Measurements from ENCODE around the gene HDLBP. TPM values are rescaled to one million over a fixed set of nuclear protein-coding genes. Genes with fewer than 3 reads are reported as not detected.
A peak's percentile ranks its signal among the peaks of the same experiment; 100 is the strongest.

Gene HDLBP
- total RNA-seq, 2 experiments from 2014 or later, result 259 to 266 TPM

DNA sequence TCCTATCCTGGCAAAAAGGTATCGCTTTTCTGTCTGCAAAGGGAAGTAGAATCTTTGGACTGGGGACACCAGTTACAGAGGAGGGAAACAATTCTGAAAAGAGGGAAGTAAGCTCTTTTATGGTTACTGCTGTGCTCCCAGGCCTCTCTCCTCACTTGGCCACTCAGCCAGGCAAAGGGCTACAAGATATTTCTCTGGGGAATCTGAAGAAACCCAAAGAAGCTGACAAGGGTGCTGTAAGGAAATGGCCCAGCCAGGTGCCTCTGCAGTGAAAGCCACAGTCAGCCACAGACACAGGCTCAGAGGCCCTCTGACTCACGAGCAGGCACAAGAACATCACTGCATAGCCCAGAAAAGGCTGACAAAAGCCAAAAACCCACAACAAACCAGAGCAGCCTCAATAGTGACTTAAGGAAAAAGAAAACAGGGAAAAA is 5.8 kb downstream of the HDLBP start:
- ChIA-PET CTCF (interaction anchor here (1.4 kb wide), 1 partner anchor 231 kb away, joined by 5 read pairs; no protein-coding TSS in a partner anchor), POLR2A (no interaction called here)
- TF ChIP-seq, protein P1, sequence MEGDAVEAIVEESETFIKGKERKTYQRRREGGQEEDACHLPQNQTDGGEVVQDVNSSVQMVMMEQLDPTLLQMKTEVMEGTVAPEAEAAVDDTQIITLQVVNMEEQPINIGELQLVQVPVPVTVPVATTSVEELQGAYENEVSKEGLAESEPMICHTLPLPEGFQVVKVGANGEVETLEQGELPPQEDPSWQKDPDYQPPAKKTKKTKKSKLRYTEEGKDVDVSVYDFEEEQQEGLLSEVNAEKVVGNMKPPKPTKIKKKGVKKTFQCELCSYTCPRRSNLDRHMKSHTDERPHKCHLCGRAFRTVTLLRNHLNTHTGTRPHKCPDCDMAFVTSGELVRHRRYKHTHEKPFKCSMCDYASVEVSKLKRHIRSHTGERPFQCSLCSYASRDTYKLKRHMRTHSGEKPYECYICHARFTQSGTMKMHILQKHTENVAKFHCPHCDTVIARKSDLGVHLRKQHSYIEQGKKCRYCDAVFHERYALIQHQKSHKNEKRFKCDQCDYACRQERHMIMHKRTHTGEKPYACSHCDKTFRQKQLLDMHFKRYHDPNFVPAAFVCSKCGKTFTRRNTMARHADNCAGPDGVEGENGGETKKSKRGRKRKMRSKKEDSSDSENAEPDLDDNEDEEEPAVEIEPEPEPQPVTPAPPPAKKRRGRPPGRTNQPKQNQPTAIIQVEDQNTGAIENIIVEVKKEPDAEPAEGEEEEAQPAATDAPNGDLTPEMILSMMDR (IDR thresholded peaks at IDR 0.05), result no peak
- intact Hi-C loops (cut with micrococcal nuclease), result no loop called here
- Mint-ChIP-seq H3K36me3 (ENCODE audit: low read depth) (peaks cover 14% of the 10 kb centered on the region), H3K27me3 (no peaks in the 10 kb centered on the region), H3K4me1 (ENCODE audit: low read depth) (peaks cover 73% of the 10 kb centered on the region), H3K4me3 (peak overlapping the region; percentile 53), H3K27ac (peak overlapping the region; percentile 90), H3K9me3 (no peaks in the 10 kb centered on the region)
- ATAC-seq (peak; percentile 92), DNase-seq (peak; percentile 84)

DNA sequence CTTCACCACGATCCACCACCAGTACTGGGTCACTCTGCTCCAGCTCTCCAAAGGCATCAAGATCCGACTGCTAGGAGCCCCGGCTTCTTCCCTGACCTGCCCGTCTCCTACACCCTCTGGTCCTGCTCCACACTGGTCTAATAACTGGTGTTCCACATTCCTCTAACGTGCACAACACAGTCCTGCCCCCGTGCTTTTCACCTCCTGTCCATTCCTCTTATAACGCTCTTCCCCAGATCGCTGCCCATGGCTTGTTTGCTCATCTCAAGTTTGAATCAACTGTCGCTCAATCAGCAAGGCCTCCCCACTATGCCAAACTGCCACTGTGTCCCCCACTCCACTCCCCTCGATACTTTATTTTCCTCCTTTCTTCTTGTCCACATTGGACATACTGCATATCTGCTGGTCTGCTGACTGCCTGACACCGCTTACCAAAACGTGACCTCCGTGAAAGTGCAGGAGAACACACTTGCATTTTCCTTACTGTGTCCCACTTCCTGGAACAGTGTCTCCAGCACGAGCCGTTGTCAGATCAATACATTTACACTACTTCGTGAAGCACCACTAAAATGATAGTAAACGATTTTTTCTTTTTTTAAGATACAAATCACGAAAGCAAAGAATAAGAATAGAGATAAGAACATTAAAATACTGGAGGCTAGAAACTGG is 6.5 kb downstream of the HDLBP start:
- Mint-ChIP-seq H3K9me3 (no peaks in the 10 kb centered on the region), H3K4me1 (ENCODE audit: low read depth) (peaks cover 77% of the 10 kb centered on the region), H3K27ac (peak overlapping the region; percentile 90), H3K36me3 (ENCODE audit: low read depth) (peaks cover 14% of the 10 kb centered on the region), H3K4me3 (no peak overlapping the region), H3K27me3 (no peaks in the 10 kb centered on the region)
- intact Hi-C loops (cut with micrococcal nuclease), result no loop called here
- DNase-seq (no peak), ATAC-seq (no peak)
- ChIA-PET CTCF (interaction anchor here (1.4 kb wide), 1 partner anchor 231 kb away, joined by 5 read pairs; no protein-coding TSS in a partner anchor), POLR2A (no interaction called here)
- TF ChIP-seq, protein P1 (IDR thresholded peaks at IDR 0.05), result no peak

DNA sequence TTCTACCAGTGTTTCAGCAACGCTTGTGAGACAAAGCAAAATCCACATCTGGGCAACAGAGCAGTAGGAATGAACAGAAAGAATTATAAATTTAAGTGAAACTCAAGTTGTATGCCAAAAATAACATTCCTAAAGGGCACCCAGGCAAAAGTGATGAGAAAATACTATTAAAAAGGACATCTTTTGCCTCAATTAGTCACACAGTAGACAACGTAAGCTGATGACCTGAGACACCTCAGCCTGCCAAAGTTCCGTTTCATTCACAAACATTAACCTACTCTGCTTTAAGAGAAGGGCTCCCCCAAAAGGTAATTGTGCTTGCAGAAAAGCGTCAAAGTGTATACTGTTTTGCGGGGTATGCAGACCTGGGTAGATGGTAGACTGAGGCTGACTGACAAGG is 7.2 kb downstream of the HDLBP start:
- DNase-seq (no peak), ATAC-seq (no peak)
- Mint-ChIP-seq H3K4me1 (ENCODE audit: low read depth) (peaks cover 76% of the 10 kb centered on the region), H3K4me3 (no peak overlapping the region), H3K36me3 (ENCODE audit: low read depth) (peaks cover 12% of the 10 kb centered on the region), H3K27me3 (no peaks in the 10 kb centered on the region), H3K9me3 (no peaks in the 10 kb centered on the region), H3K27ac (peak overlapping the region; percentile 52)
- TF ChIP-seq, protein P1 (IDR thresholded peaks at IDR 0.05), result no peak
- POLR2A ChIA-PET, result no interaction called here
- CTCF ChIA-PET, result no interaction called here
- intact Hi-C loops (cut with micrococcal nuclease), result no loop called here

DNA sequence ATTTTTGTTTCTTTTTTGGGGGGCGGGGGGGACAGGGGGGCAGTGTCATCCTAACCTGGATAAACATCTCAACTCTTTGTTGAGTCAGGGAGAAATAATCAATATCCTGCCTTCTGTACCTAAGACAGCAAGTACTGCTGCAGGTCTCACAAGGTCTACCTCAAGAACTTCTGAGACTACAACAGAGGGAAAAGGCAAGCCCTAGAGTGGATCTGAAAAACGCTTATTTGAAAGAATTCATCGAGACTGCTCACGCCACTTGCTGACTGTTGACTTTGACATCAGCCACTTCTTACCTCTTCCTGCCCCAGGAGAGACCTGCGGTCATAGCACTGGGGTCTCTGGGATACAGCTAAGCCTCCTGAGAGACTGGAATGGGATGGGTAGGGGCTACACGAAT is 8.4 kb downstream of the HDLBP start:
- no peaks in the 10 kb centered on the region for H3K9me3 Mint-ChIP-seq
- POLR2A ChIA-PET, result interaction anchor here (1.0 kb wide), 1 partner anchor 30 kb away, joined by 3 read pairs; no protein-coding TSS in a partner anchor
- CTCF ChIA-PET, result no interaction called here
- ATAC-seq (no peak), DNase-seq (no peak)
- H3K27ac Mint-ChIP-seq, result no peak overlapping the region
- intact Hi-C loops (cut with micrococcal nuclease), result no loop called here
- TF ChIP-seq, protein P1 (IDR thresholded peaks at IDR 0.05), result no peak
- peaks cover 5% of the 10 kb centered on the region for H3K36me3 Mint-ChIP-seq (ENCODE audit: low read depth)
- peaks cover 73% of the 10 kb centered on the region for H3K4me1 Mint-ChIP-seq (ENCODE audit: low read depth)
- H3K27me3 Mint-ChIP-seq, result no peaks in the 10 kb centered on the region
- H3K4me3 Mint-ChIP-seq, result no peak overlapping the region

DNA sequence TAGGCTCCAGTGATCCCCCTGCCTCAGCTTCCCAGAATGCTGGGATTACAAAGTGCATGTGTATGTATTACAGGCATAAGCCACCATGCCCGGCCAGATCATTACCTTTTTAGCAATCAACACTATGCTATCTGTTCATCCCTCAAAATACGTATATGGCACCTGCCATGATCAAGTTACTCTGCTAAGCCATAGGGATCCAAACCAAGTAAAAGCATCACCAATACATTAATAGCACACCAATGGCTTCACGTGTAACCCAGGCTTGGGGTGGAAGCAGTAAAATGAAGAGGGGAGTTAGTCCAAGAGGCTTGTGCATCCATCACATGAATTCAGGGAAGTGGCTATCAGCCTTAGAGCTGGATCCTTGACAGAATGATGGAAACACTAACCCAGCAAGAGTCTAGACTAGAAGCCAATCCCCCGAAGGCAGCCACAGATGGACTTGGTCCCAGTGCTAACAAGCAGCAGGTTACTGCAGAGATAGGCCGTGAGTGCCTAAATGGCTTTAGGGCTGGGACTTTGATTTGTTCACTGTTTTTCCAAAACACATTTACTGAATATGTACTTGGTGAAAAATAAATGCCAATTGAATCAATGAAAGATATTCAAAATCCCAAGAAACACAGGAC is 11.3 kb downstream of the HDLBP start:
- TF ChIP-seq, protein P1 (IDR thresholded peaks at IDR 0.05), result no peak
- Mint-ChIP-seq H3K4me3 (no peak overlapping the region), H3K36me3 (ENCODE audit: low read depth) (peaks cover 5% of the 10 kb centered on the region), H3K4me1 (ENCODE audit: low read depth) (peaks cover 58% of the 10 kb centered on the region), H3K27ac (no peak overlapping the region), H3K9me3 (no peaks in the 10 kb centered on the region), H3K27me3 (no peaks in the 10 kb centered on the region)
- POLR2A ChIA-PET, result interaction anchor here (0.6 to 1.8 kb wide), 3 partner anchors 8 to 34 kb away, joined by 3 to 7 read pairs (median 4); partner anchors contain the start of genes HDLBP and SEPTIN2
- DNase-seq (no peak), ATAC-seq (no peak)
- intact Hi-C loops (cut with micrococcal nuclease), result no loop called here
- CTCF ChIA-PET, result interaction anchor here (1.6 to 1.8 kb wide), 2 partner anchors 10 to 12 kb away, joined by 5 to 7 read pairs; no protein-coding TSS in a partner anchor

Measured in activated CD8-positive, alpha-beta T cell treated with anti-CD3 and anti-CD28 coated beads for 36 hours (primary cell).